Right ventricle myocardium inferior (tissue), 1 donor: ENCODE results near the gene TRIM64. TPM values are rescaled to one million over a fixed set of nuclear protein-coding genes. Genes with fewer than 3 reads are reported as not detected.
"Not testable (repeated sequence)": the region's sequence is repeated elsewhere in the genome, so short reads cannot be mapped to it uniquely, and the experiment has no call there.

Experiments
- ATAC-seq: fragments of 200-7000 bp; cut with Tn5 transposase; one replicate; pipeline ENCODE4 v1.9.1; 2020; ENCODE audit warnings: mild to moderate bottlenecking, moderate library complexity
- DNase-seq: peaks from one replicate; pipeline ENCODE4 v3.0.0; 2021; ENCODE audit errors: missing footprints
- intact Hi-C: fragments of 100-400 bp; cut with DNase I; formaldehyde crosslinking; loops from one replicate; pipeline ENCODE4 v1.11.0; 2022
- long read RNA-seq: library from polyadenylated mRNA; unstranded; transcript quantifications from one replicate; pipeline ENCODE4 v2.0.0, GENCODE V29; 2021
- total RNA-seq: library from RNA; stranded (reverse); fragmentation: NEBNext Ultra II Directional; extraction: Animal tissue kit (Norgen Biotek cat#: 25700); gene quantifications from one replicate; pipeline ENCODE4 v1.2.1, GENCODE V29; 2021
- donor health status: DM: no; HTN: yes; CAD: no; lungs with severe emphysema.

TRIM64 gene, protein sequence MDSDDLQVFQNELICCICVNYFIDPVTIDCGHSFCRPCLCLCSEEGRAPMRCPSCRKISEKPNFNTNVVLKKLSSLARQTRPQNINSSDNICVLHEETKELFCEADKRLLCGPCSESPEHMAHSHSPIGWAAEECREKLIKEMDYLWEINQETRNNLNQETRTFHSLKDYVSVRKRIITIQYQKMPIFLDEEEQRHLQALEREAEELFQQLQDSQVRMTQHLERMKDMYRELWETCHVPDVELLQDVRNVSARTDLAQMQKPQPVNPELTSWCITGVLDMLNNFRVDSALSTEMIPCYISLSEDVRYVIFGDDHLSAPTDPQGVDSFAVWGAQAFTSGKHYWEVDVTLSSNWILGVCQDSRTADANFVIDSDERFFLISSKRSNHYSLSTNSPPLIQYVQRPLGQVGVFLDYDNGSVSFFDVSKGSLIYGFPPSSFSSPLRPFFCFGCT
- not detected for total RNA-seq
- long read RNA-seq: 0 reads

DNA sequence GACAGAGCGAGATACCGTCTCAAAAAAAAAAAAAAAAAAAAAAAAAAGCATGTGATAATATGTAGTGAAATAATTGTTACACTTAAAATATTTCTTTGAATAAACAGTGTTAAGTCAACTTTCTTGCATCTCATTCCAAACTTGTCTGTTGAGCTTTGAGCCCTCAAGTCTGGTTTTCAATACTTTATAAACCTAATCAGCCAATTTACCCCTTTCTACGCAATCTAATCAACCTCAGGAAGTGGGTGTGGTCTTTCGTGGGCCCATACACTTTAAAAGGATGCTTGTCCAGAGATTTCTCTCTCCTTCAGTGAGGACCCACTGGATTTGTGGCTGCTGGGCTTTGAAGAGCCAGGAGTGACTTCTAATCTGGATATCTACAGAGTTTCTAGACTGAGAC lies at the start of gene TRIM64:
Gene TRIM64, plus strand, starts transcription at position 301 of the 400 bp plus-strand sequence. CDS start 2,467 bp downstream, outside the sequence.
- intact Hi-C loops, ATAC-seq, DNase-seq: not testable (repeated sequence)

DNA sequence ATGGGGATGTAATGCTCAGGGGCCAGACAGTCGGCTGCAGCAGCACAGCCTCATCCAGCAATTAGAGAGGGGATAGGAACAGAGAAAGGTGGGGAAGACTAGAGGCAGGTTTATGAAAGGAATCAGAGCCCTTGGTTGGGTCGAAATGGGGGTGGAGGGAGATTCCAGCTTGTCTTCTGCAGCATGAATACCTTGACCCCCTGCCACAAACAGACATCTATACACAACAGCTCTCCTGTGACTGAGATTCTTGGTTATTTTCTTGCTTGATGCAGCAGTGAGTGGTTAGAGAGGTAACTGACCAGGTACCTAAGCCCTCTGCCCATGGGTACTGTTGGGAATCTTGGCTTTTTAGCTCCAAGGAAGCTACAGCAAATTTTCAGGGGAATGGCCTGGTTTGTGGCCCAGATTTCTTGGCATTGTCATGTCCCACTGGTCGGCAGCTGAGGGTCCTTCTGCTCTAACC lies 43.6 kb upstream of the TRIM64 start, which contains the start of gene TRIM49D1:
Gene TRIM49D1, minus strand, starts transcription at position 51 of the 466 bp plus-strand sequence. CDS start 4,535 bp downstream, outside the sequence.
- DNase-seq: peak; percentile 17
- no peak for ATAC-seq
- intact Hi-C loops: no loop called here

DNA sequence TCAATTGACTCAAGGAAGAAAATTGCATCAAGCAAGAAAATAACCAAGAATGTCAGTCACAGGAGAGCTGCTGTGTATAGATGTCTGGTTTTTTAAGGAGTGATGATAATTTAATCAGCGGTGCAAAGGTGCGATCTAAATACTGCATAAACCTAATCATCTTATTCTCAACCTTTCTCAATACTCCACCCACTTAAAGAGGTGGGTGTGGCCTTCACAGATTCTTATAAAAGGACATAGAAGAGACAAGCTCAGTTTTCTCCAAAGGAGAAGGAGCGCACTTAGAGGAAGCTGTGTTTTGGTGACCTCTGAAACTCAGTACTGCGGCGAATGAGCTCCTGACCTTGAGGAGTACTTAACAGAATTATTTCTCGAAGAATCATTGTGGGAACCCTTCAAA lies 42.1 kb upstream of the TRIM64 start, which contains the start of gene TRIM49D2:
Gene TRIM49D2, plus strand, starts transcription at position 301 of the 400 bp plus-strand sequence. CDS start 2,698 bp downstream, outside the sequence.
- DNase-seq, ATAC-seq, intact Hi-C loops: not testable (repeated sequence)

DNA sequence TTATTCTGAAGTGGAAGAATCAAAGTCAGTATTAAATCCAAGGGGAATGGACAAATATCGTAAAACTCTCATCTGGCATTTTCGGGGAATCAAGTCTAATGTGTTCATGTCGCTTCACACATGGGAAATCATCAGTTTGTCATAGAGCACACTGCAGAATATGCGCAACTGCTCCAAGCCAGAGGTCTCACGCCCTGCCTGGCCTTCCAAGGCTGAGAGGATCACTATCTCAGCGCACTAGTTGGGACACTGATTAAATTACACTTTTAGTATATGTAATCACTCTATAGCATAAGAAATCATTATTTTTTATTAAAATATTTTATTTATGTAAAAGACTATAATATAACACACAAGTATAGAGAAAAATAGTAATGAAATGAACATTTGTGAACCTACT lies 5.0 kb upstream of the TRIM64 start:
- ATAC-seq, intact Hi-C loops, DNase-seq: not testable (repeated sequence)

Other genes with a start within 250 kb of the TRIM64 start
- gene TRIM49, start 157.5 kb upstream of the TRIM64 start, total RNA-seq: not detected
- not detected for gene TRIM64B, start 87.5 kb upstream of the TRIM64 start, total RNA-seq
- not detected for gene TRIM49D1, start 43.8 kb upstream of the TRIM64 start, total RNA-seq
- not detected for gene TRIM49D2, start 42.0 kb upstream of the TRIM64 start, total RNA-seq
- not detected for gene TRIM49C, start 65.1 kb downstream of the TRIM64 start, total RNA-seq
- gene UBTFL1, start 119.9 kb downstream of the TRIM64 start, total RNA-seq: not detected
- gene NAALAD2, start 168.6 kb downstream of the TRIM64 start, total RNA-seq: 1.1 TPM